Measurements from ENCODE around the gene GDPD1. TPM values are rescaled to one million over a fixed set of nuclear protein-coding genes. Genes with fewer than 3 reads are reported as not detected.

GDPD1 gene
- total RNA-seq, 1 experiment from 2014 or later: 3.1 TPM

GRCh38 chr17:59315866-59316265, 95.6 kb downstream of the GDPD1 start:
- H3K36me3 ChIP-seq (replicated peaks; ENCODE audit: control insufficient read depth, insufficient read depth, low read length): no peaks in the 10 kb centered on the region
- H3K4me3 ChIP-seq (ENCODE audit: insufficient read depth, low read depth, low read length): no peak overlapping the region

More at GRCh38 chr17:59315866-59316265, 95.6 kb downstream of the GDPD1 start:
- H3K27me3 ChIP-seq (ENCODE audit: control insufficient read depth, insufficient read depth, low read length): no peaks in the 10 kb centered on the region
- no peak for DNase-seq

Other genes with a start within 250 kb of the GDPD1 start
- gene TRIM37, start 113.6 kb upstream of the GDPD1 start, total RNA-seq (2014; rRNA removed; shearing (Covaris generic)): 61.4 and 73.3 TPM in 2 replicates
- gene SKA2, start 65.3 kb upstream of the GDPD1 start, total RNA-seq (2014; rRNA removed; shearing (Covaris generic)): 48.8 and 51.2 TPM in 2 replicates
- 26.4 and 28.1 TPM in 2 replicates for gene PRR11, start 64.8 kb upstream of the GDPD1 start, total RNA-seq (2014; rRNA removed; shearing (Covaris generic))
- 20.0 and 25.9 TPM in 2 replicates for gene SMG8, start 10.5 kb upstream of the GDPD1 start, total RNA-seq (2014; rRNA removed; shearing (Covaris generic))
- gene YPEL2, start 111.1 kb downstream of the GDPD1 start, total RNA-seq (2014; rRNA removed; shearing (Covaris generic)): 0.63 and 2.4 TPM in 2 replicates

Measured in H7 (cell line).